A549 (cell line): ENCODE measurements around the gene AKIRIN2. TPM values are rescaled to one million over a fixed set of nuclear protein-coding genes. Genes with fewer than 3 reads are reported as not detected.
A peak's percentile ranks its signal among the peaks of the same experiment; 100 is the strongest.

Source experiments
- ATAC-seq, 2 experiments: fragments of 200-7000 bp in 1 of 2; fragments of >200 bp in 1 of 2; cut with Nextera tagmentation in 1 of 2; cut with Tn5 transposase in 1 of 2; 3 replicates each; pipeline versions ENCODE4 v1.8.0 to v1.9.1; 2018 to 2020; ENCODE audit warnings: mild to moderate bottlenecking in 1 of 2, moderate library complexity in 1 of 2
- CTCF ChIA-PET: fragments of 300-600 bp; sonication (Branson Sonifier 250); formaldehyde crosslinking; extraction: SDS; loops from one replicate; lab custom pipeline; 2021; ENCODE audit warnings: antibody characterized with exemption, inconsistent platforms; lab: Yijun Ruan, JAX
- POLR2A ChIA-PET: fragments of 350-600 bp; formaldehyde crosslinking; extraction: SDS; loops from one replicate; lab custom pipeline; 2021; ENCODE audit warnings: antibody characterized with exemption, inconsistent platforms; lab: Yijun Ruan, JAX
- DNase-seq, 2 experiments: peaks; one replicate each; pipeline versions ENCODE4 v3.0.0 to v3.0.0-alpha.2; 2011 to 2016; ENCODE audit warnings: low read depth in 1 of 2, low spot score in 1 of 2
- FAIRE-seq: peaks from 2 replicates; lab custom pipeline; 2011; peaks lifted over from hg19 to GRCh38; lab: Jason Lieb, UNC
- H3K27ac ChIP-seq, 2 experiments: fragments of >200 bp; sonication (Bioruptor Twin); formaldehyde crosslinking; 3 replicates each; pipeline ENCODE4 v1.5.1; 2016 to 2017
- H3K4me1 ChIP-seq: fragments of >200 bp; sonication (Bioruptor Twin); formaldehyde crosslinking; 3 replicates; pipeline ENCODE4 v1.6.1; 2016
- H3K4me2 ChIP-seq: fragments of >200 bp; sonication (Bioruptor Twin); formaldehyde crosslinking; 3 replicates; pipeline ENCODE4 v1.6.1; 2016
- H3K4me3 ChIP-seq: fragments of >200 bp; sonication (Bioruptor Twin); formaldehyde crosslinking; 3 replicates; pipeline ENCODE4 v1.5.1; 2016
- H3K9me3 ChIP-seq: fragments of >200 bp; sonication (Bioruptor Twin); formaldehyde crosslinking; 3 replicates; pipeline ENCODE4 v1.6.1; 2016
- CBX2 ChIP-seq: fragments of 200-600 bp; sonication (generic); IDR thresholded peaks from 2 replicates; pipeline ENCODE4 v1.6.1; 2016; ENCODE audit warnings: low read depth, mild to moderate bottlenecking, borderline replicate concordance
- CBX8 ChIP-seq: fragments of 200-600 bp; sonication (generic); IDR thresholded peaks from 2 replicates; pipeline ENCODE4 v1.6.1; 2016
- CHD4 ChIP-seq: fragments of 200-600 bp; sonication (generic); IDR thresholded peaks from 2 replicates; pipeline ENCODE4 v1.6.1; 2016; ENCODE audit warnings: antibody characterized with exemption, mild to moderate bottlenecking, borderline replicate concordance
- EP300 ChIP-seq, 2 experiments: fragments of >200 bp; sonication (Bioruptor Twin); formaldehyde crosslinking; IDR thresholded peaks; 2 replicates in 1 of 2; 3 replicates in 1 of 2; pipeline ENCODE4 v1.6.1; 2016 to 2017
- ESRRA ChIP-seq: fragments of 150-350 bp; IDR thresholded peaks from 2 replicates; pipeline ENCODE4 v1.6.1; 2014; ENCODE audit warnings: mild to moderate bottlenecking, low read length, borderline replicate concordance
- FOSB ChIP-seq: fragments of 250-450 bp; sonication (Bioruptor Pico); IDR thresholded peaks from 2 replicates; pipeline ENCODE4 v1.5.0; 2020; ENCODE audit warnings: mild to moderate bottlenecking, moderate library complexity
- GATA3 ChIP-seq: IDR thresholded peaks from 2 replicates; pipeline ENCODE4 v1.6.1; 2012; ENCODE audit warnings: borderline replicate concordance
- HEYL ChIP-seq: fragments of 250-450 bp; sonication (Bioruptor Pico); IDR thresholded peaks from 2 replicates; pipeline ENCODE4 v1.8.0; 2021; ENCODE audit warnings: mild to moderate bottlenecking, moderate library complexity
- HOXA7 ChIP-seq: fragments of 250-450 bp; sonication (Bioruptor Pico); IDR thresholded peaks from 2 replicates; pipeline ENCODE4 v1.5.0; 2020; ENCODE audit warnings: mild to moderate bottlenecking, moderate library complexity
- JUN ChIP-seq, 2 experiments: fragments of >200 bp; sonication (Bioruptor Twin); formaldehyde crosslinking; IDR thresholded peaks; 2 replicates in 1 of 2; 3 replicates in 1 of 2; pipeline ENCODE4 v1.6.1; 2016 to 2017
- NPAS2 ChIP-seq: fragments of 250-450 bp; sonication (Bioruptor Pico); IDR thresholded peaks from 2 replicates; pipeline ENCODE4 v1.8.0; 2022; ENCODE audit warnings: mild to moderate bottlenecking, moderate library complexity, borderline replicate concordance
- PHF8 ChIP-seq: fragments of 200-600 bp; sonication (generic); IDR thresholded peaks from 2 replicates; pipeline ENCODE4 v1.6.1; 2016; ENCODE audit warnings: low read depth, mild to moderate bottlenecking, antibody characterized with exemption, moderate library complexity, borderline replicate concordance
- POLR2A ChIP-seq: IDR thresholded peaks from 2 replicates; pipeline ENCODE4 v1.6.1; 2012; ENCODE audit warnings: mild to moderate bottlenecking, low read length
- POLR2AphosphoS2 ChIP-seq: conservative IDR thresholded peaks from 2 replicates; pipeline ENCODE4 v1.6.1; 2012; ENCODE audit warnings: low read length, improper control_type of control experiment, inconsistent platforms
- RAD21 ChIP-seq, 2 experiments: fragments of >200 bp in 1 of 2; sonication (Bioruptor Twin) in 1 of 2; formaldehyde crosslinking in 1 of 2; IDR thresholded peaks in 1 of 2; conservative IDR thresholded peaks in 1 of 2; 2 replicates in 1 of 2; 3 replicates in 1 of 2; pipeline ENCODE4 v1.6.1; 2012 to 2018; ENCODE audit warnings: inconsistent platforms in 1 of 2
- RFX5 ChIP-seq: fragments of 450-650 bp; IDR thresholded peaks from 2 replicates; pipeline ENCODE4 v1.7.1; 2014; ENCODE audit warnings: antibody characterized with exemption, mild to moderate bottlenecking, moderate library complexity
- RNF2 ChIP-seq: fragments of 200-600 bp; sonication (generic); IDR thresholded peaks from 2 replicates; pipeline ENCODE4 v1.6.1; 2016; ENCODE audit warnings: low read depth, mild to moderate bottlenecking, antibody characterized with exemption, moderate library complexity, borderline replicate concordance
- TP53 ChIP-seq: fragments of 250-450 bp; sonication (Bioruptor Pico); IDR thresholded peaks from 2 replicates; pipeline ENCODE4 v1.5.0; 2021; ENCODE audit warnings: mild to moderate bottlenecking, moderate library complexity
- ZSCAN20 ChIP-seq: fragments of 250-450 bp; sonication (Bioruptor Pico); IDR thresholded peaks from 2 replicates; pipeline ENCODE4 v1.8.0; 2022; ENCODE audit warnings: mild to moderate bottlenecking, moderate library complexity
- WGBS: methylation state at CpG from one replicate; pipeline ENCODE4 v1.1.6; 2017; ENCODE audit errors: missing lambda C conversion rate; 5-methylcytosine and 5-hydroxymethylcytosine counted together
- polyA plus RNA-seq, 4 experiments: library from polyadenylated mRNA; depleted of rRNA in 3 of 4; stranded (reverse); fragments of >200 nt; fragmentation: RNase III in 1 of 4; extraction: RNeasy Plus Mini Kit Qiagen cat#74134 plus additional on column Dnase treatment in 1 of 4; gene quantifications; 2 replicates in 3 of 4; 3 replicates in 1 of 4; pipeline ENCODE4 v1.2.3, GENCODE V29; 2011 to 2017
- TF ChIP-seq, protein P1 (sequence below): fragments of 250-450 bp; sonication (Bioruptor Pico); IDR thresholded peaks from 2 replicates; pipeline ENCODE4 v1.5.0; 2020; ENCODE audit warnings: low read depth, mild to moderate bottlenecking, moderate library complexity
- TF ChIP-seq, protein P2 (sequence below): fragments of 450-650 bp; IDR thresholded peaks from 2 replicates; pipeline ENCODE4 v1.6.1; 2014; ENCODE audit warnings: antibody characterized with exemption
- TF ChIP-seq, protein P3 (sequence below): fragments of 250-450 bp; sonication (Bioruptor Pico); IDR thresholded peaks from 2 replicates; pipeline ENCODE4 v1.5.0; 2021; ENCODE audit warnings: mild to moderate bottlenecking, moderate library complexity, borderline replicate concordance
- TF ChIP-seq, protein P4 (sequence below): IDR thresholded peaks from 2 replicates; pipeline ENCODE4 v1.6.1; 2012
- TF ChIP-seq, protein P5 (sequence below): IDR thresholded peaks from 2 replicates; pipeline ENCODE4 v1.6.1; 2012
- TF ChIP-seq, protein P6 (sequence below): fragments of >200 bp; sonication (Bioruptor Twin); formaldehyde crosslinking; IDR thresholded peaks from 2 replicates; pipeline ENCODE4 v1.6.1; 2016

The AKIRIN2 gene
- polyA plus RNA-seq, 2 of the 4 experiments (the other 2 are of a cell fraction) = 23.7 to 40.1 TPM

DNA sequence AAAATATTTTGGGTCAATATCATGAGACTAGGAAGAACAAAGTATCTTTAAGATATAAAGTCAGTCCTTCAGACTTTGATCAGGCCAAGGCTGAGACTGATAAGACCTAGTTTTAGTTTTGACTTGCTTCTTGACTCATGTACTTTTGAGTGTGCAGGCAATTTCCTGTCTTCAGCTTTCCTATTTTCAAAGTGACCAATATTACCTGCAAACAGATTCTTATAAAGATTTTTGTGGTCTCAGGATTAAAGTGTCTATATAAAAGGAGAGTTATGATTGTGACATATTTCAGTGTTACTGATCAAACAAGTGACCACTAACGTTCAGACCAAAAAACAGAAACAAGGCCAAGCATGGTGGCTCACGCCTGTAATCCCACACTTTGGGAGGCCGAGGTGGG is 36.0 kb upstream of the AKIRIN2 start:
- CTCF ChIA-PET = no interaction called here
- POLR2A ChIA-PET = no interaction called here
- no peak for FAIRE-seq
- WGBS = 94% methylated on average over 3 of the region's 3 CpGs
- Histone ChIP-seq H3K9me3 (no peaks in the 10 kb centered on the region), H3K4me1 (peaks cover 2% of the 10 kb centered on the region), H3K4me2 (no peak overlapping the region), H3K27ac (no peak overlapping the region), H3K4me3 (no peak overlapping the region)
- DNase-seq = no peak
- TF ChIP-seq CHD4 = no peak
- no peak for TF ChIP-seq RAD21 (conservative IDR thresholded peaks at IDR 0.05 in 1 of 2, IDR thresholded peaks at IDR 0.05 in 1 of 2)
- TF ChIP-seq TP53 = no peak
- ATAC-seq = no peak

DNA sequence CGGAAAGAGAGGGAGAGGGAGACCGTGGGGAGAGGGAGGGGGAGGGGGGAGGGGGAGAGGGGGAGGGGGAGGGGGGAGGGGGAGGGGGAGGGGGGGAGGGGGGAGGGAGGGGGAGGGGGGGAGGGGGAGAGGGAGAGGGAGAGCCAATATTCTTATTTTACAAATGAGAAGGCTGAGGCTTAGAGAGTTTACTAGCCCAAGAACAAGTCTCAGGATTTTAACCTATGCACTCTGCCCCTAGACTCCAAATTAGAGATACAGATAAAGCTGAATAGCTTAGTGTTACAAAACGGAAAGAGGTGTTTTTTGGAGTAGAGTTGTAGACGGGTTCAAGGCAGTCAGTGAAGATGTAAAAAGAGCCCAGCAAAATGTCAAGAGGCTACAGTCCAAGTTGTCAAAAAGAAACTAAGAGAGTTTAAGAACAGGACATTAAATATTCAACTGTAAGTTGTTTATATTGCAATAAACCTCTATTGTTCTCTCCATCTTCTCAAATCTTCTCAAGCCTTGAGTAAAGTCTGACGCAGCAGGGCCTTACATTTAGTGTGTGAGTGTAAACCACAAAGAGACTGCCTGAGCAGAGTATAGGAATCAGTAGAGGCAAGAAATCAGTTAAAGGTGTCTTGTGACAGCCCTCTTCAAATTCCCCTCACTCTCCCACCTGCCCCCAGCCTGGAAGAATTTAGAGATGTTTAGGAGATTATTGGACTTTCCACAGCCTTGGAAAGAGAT is 34.9 kb upstream of the AKIRIN2 start:
- Histone ChIP-seq H3K27ac (peak overlapping the region in 1 of 2 experiments; percentile 63; a peak in 3 of 6 replicates), H3K4me1 (peaks cover 12% of the 10 kb centered on the region), H3K9me3 (no peaks in the 10 kb centered on the region), H3K4me2 (no peak overlapping the region), H3K4me3 (no peak overlapping the region)
- FAIRE-seq (no peak), DNase-seq (no peak), ATAC-seq (no peak)
- ChIA-PET POLR2A (no interaction called here), CTCF (no interaction called here)
- WGBS = 93% methylated on average over 4 of the region's 5 CpGs
- TF ChIP-seq ZSCAN20 (CRISPR knock-in tag) = no peak
- no peak for TF ChIP-seq JUN (IDR thresholded peaks at IDR 0.05)
- TF ChIP-seq, protein P1, sequence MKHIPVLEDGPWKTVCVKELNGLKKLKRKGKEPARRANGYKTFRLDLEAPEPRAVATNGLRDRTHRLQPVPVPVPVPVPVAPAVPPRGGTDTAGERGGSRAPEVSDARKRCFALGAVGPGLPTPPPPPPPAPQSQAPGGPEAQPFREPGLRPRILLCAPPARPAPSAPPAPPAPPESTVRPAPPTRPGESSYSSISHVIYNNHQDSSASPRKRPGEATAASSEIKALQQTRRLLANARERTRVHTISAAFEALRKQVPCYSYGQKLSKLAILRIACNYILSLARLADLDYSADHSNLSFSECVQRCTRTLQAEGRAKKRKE (CRISPR knock-in tag) = no peak
- no peak for TF ChIP-seq HEYL (CRISPR knock-in tag)
- TF ChIP-seq PHF8 = no peak
- no peak for TF ChIP-seq GATA3
- TF ChIP-seq RNF2 = no peak
- no peak for TF ChIP-seq FOSB (CRISPR knock-in tag)
- TF ChIP-seq, protein P2, sequence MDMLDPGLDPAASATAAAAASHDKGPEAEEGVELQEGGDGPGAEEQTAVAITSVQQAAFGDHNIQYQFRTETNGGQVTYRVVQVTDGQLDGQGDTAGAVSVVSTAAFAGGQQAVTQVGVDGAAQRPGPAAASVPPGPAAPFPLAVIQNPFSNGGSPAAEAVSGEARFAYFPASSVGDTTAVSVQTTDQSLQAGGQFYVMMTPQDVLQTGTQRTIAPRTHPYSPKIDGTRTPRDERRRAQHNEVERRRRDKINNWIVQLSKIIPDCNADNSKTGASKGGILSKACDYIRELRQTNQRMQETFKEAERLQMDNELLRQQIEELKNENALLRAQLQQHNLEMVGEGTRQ = no peak
- TF ChIP-seq RFX5 = no peak
- TF ChIP-seq, protein P3, sequence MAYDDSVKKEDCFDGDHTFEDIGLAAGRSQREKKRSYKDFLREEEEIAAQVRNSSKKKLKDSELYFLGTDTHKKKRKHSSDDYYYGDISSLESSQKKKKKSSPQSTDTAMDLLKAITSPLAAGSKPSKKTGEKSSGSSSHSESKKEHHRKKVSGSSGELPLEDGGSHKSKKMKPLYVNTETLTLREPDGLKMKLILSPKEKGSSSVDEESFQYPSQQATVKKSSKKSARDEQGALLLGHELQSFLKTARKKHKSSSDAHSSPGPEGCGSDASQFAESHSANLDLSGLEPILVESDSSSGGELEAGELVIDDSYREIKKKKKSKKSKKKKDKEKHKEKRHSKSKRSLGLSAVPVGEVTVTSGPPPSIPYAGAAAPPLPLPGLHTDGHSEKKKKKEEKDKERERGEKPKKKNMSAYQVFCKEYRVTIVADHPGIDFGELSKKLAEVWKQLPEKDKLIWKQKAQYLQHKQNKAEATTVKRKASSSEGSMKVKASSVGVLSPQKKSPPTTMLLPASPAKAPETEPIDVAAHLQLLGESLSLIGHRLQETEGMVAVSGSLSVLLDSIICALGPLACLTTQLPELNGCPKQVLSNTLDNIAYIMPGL (CRISPR knock-in tag) = no peak
- TF ChIP-seq TP53 = no peak

DNA sequence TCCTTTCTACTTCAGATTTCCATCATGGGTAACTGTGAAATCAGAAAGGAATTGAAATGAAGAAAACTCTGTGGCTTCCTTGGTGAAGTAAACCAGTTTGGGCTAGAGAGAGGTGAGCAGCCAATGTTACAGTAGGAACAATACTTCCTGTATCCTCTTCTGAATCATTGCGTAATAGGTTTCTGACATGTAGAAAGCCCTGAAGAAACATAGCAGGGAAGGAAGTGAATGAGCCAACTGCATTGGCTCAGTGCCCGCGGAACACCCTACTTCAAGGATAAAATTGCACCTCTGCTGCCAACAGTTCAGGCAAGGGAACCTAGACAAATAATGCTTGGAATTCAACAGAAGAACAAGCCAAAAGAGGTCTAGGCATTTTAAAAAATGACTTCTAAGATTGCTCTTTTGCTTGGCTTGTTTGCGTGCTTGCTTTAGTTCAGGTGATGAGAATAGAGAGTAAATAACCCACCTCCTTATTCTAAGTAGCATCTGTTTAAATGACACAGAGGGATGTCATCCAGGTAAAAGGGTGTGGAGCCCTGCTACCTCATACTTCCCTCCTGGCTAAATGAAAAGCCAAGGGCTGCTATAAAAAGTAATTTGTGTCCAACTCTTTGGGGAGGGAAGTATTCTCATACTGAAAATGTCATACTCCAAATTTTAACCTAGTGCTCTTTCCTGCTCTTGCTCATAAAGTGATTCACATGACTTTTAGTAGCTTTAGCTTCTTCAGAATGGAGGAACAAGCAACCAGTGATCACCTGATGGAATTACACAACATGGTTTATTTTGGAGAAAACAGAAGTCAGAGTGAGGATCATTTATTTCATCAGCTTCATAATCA is 30.0 kb upstream of the AKIRIN2 start:
- H3K9me3 ChIP-seq = no peaks in the 10 kb centered on the region
- POLR2A ChIA-PET = interaction anchor here (0.7 to 1.0 kb wide), 3 partner anchors 9 to 58 kb away, joined by 4 to 7 read pairs (median 4); no protein-coding TSS in a partner anchor
- H3K4me3 ChIP-seq = no peak overlapping the region
- H3K27ac ChIP-seq = peak overlapping the region; percentile 86 to 93
- DNase-seq = peak; percentile 77 to 92
- CTCF ChIA-PET = interaction anchor here (0.7 kb wide), 2 partner anchors 65 to 118 kb away, joined by 3 read pairs; no protein-coding TSS in a partner anchor
- H3K4me1 ChIP-seq = peaks cover 55% of the 10 kb centered on the region
- peak overlapping the region; percentile 78 for H3K4me2 ChIP-seq
- WGBS = 4% methylated on average over 4 of the region's 4 CpGs
- FAIRE-seq = no peak
- ATAC-seq = peak; percentile 86 to 95
- TF ChIP-seq TP53 (no peak), EP300 (IDR thresholded peaks at IDR 0.05) (peak; percentile 18 to 58; a peak in 2 of 5 replicates), JUN (IDR thresholded peaks at IDR 0.05) (peak; percentile 55 to 56; a peak in 3 of 5 replicates), CBX2 (no peak), POLR2AphosphoS2 (no peak), CBX8 (no peak), ESRRA (no peak), POLR2A (no peak), NPAS2 (CRISPR knock-in tag) (no peak), HOXA7 (no peak)
- TF ChIP-seq, protein P4, sequence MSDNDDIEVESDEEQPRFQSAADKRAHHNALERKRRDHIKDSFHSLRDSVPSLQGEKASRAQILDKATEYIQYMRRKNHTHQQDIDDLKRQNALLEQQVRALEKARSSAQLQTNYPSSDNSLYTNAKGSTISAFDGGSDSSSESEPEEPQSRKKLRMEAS = peak; percentile 63; the same call in 1 of the 2 replicates
- TF ChIP-seq, protein P5, sequence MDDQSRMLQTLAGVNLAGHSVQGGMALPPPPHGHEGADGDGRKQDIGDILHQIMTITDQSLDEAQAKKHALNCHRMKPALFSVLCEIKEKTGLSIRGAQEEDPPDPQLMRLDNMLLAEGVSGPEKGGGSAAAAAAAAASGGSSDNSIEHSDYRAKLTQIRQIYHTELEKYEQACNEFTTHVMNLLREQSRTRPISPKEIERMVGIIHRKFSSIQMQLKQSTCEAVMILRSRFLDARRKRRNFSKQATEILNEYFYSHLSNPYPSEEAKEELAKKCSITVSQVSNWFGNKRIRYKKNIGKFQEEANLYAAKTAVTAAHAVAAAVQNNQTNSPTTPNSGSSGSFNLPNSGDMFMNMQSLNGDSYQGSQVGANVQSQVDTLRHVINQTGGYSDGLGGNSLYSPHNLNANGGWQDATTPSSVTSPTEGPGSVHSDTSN = no peak
- TF ChIP-seq, protein P6, sequence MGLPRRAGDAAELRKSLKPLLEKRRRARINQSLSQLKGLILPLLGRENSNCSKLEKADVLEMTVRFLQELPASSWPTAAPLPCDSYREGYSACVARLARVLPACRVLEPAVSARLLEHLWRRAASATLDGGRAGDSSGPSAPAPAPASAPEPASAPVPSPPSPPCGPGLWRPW = peak; percentile 84
